Measurements from ENCODE around the gene LRRC37B. TPM values are rescaled to one million over a fixed set of nuclear protein-coding genes. Genes with fewer than 3 reads are reported as not detected.

LRRC37B gene
- total RNA-seq, 1 donor from 2014 or later: 27.6 TPM

GRCh38 chr17:31997005-31997404, 10.2 kb upstream of the LRRC37B start:
- Mint-ChIP-seq H3K4me1 (ENCODE audit: low read depth) (no peaks in the 10 kb centered on the region), H3K27ac (no peak overlapping the region), H3K4me3 (ENCODE audit: low read depth) (no peak overlapping the region), H3K36me3 (ENCODE audit: insufficient read depth) (peaks cover 16% of the 10 kb centered on the region), H3K27me3 (no peaks in the 10 kb centered on the region), H3K9me3 (ENCODE audit: low read depth) (no peaks in the 10 kb centered on the region)
- TF ChIP-seq CTCF (IDR thresholded peaks at IDR 0.05; ENCODE audit: unreplicated experiment): no peak
- no peak for DNase-seq (ENCODE audit: low spot score, unreplicated experiment)

- peak overlapping the region; percentile 77 for H3K4me3 Mint-ChIP-seq (ENCODE audit: low read depth)
- H3K27me3 Mint-ChIP-seq: no peaks in the 10 kb centered on the region
- peak overlapping the region; percentile 79 for H3K27ac Mint-ChIP-seq
- peak; percentile 16 for DNase-seq (ENCODE audit: low spot score, unreplicated experiment)
- TF ChIP-seq CTCF (IDR thresholded peaks at IDR 0.05; ENCODE audit: unreplicated experiment): no peak
- no peaks in the 10 kb centered on the region for H3K9me3 Mint-ChIP-seq (ENCODE audit: low read depth)
- H3K4me1 Mint-ChIP-seq (ENCODE audit: low read depth): peaks cover 13% of the 10 kb centered on the region
- H3K36me3 Mint-ChIP-seq (ENCODE audit: insufficient read depth): peaks cover 3% of the 10 kb centered on the region
Observed at GRCh38 chr17:32007463-32008298, 498 bp downstream of the LRRC37B start.

GRCh38 chr17:32009262-32009542, 2.0 kb downstream of the LRRC37B start:
- Mint-ChIP-seq H3K36me3 (ENCODE audit: insufficient read depth) (peaks cover 5% of the 10 kb centered on the region), H3K27me3 (no peaks in the 10 kb centered on the region), H3K27ac (no peak overlapping the region), H3K4me1 (ENCODE audit: low read depth) (peaks cover 13% of the 10 kb centered on the region), H3K9me3 (ENCODE audit: low read depth) (no peaks in the 10 kb centered on the region), H3K4me3 (ENCODE audit: low read depth) (peak overlapping the region; percentile 77)
- no peak for TF ChIP-seq CTCF (IDR thresholded peaks at IDR 0.05; ENCODE audit: unreplicated experiment)
- no peak for DNase-seq (ENCODE audit: low spot score, unreplicated experiment)

GRCh38 chr17:32010114-32010513, 2.9 kb downstream of the LRRC37B start:
- H3K9me3 Mint-ChIP-seq (ENCODE audit: low read depth): no peaks in the 10 kb centered on the region
- peaks cover 13% of the 10 kb centered on the region for H3K4me1 Mint-ChIP-seq (ENCODE audit: low read depth)
- peak overlapping the region; percentile 87 for H3K27ac Mint-ChIP-seq
- peaks cover 5% of the 10 kb centered on the region for H3K36me3 Mint-ChIP-seq (ENCODE audit: insufficient read depth)
- H3K4me3 Mint-ChIP-seq (ENCODE audit: low read depth): peak overlapping the region; percentile 77
- TF ChIP-seq CTCF (IDR thresholded peaks at IDR 0.05; ENCODE audit: unreplicated experiment): no peak
- H3K27me3 Mint-ChIP-seq: no peaks in the 10 kb centered on the region
- DNase-seq (ENCODE audit: low spot score, unreplicated experiment): no peak

GRCh38 chr17:32015245-32016013, 8.2 kb downstream of the LRRC37B start:
- peaks cover 10% of the 10 kb centered on the region for H3K36me3 Mint-ChIP-seq (ENCODE audit: insufficient read depth)
- H3K27me3 Mint-ChIP-seq: no peaks in the 10 kb centered on the region
- TF ChIP-seq CTCF (IDR thresholded peaks at IDR 0.05; ENCODE audit: unreplicated experiment): no peak
- H3K9me3 Mint-ChIP-seq (ENCODE audit: low read depth): no peaks in the 10 kb centered on the region
- DNase-seq (ENCODE audit: low spot score, unreplicated experiment): no peak
- H3K4me1 Mint-ChIP-seq (ENCODE audit: low read depth): peaks cover 6% of the 10 kb centered on the region
- no peak overlapping the region for H3K4me3 Mint-ChIP-seq (ENCODE audit: low read depth)
- no peak overlapping the region for H3K27ac Mint-ChIP-seq
